Right renal cortex interstitium (tissue), 3 donors: ENCODE results near the gene LCP1. TPM values are rescaled to one million over a fixed set of nuclear protein-coding genes. Genes with fewer than 3 reads are reported as not detected.
A peak's percentile ranks its signal among the peaks of the same experiment; 100 is the strongest.

Source experiments
- DNase-seq, 3 donors: peaks; one replicate each; pipeline ENCODE4 v3.0.0-alpha.2; 2013; ENCODE audit warnings: low read depth in 3 of 3, low spot score in 2 of 3
- polyA plus RNA-seq, 3 donors: library from polyadenylated mRNA; unstranded; fragments of 120-200 nt; gene quantifications; one replicate each; pipeline ENCODE4 v1.2.1, GENCODE V29; 2013; ENCODE audit not compliant: insufficient read length in 3 of 3

LCP1 gene
- polyA plus RNA-seq, 3 donors = 12.2 to 13.1 (median 12.5) TPM

DNA sequence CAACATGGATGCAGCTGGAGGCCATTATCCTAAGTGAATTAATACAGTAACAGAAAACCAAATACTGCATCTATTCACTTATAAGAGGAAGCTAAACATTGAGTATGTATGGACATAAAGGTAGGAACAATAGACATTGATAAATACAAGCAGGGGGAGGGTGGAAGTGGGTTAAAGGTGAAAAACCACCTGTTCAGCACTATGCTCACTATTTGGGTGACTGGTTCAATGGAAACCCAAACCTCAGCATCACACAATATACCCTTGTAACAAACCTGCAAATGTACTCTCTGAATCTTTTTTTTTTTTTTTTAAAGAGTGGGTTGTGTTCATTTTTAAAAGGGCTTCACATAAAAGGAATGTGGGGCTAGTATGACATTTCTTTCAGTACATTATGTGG is 50.3 kb downstream of the LCP1 start:
- no peak for DNase-seq

DNA sequence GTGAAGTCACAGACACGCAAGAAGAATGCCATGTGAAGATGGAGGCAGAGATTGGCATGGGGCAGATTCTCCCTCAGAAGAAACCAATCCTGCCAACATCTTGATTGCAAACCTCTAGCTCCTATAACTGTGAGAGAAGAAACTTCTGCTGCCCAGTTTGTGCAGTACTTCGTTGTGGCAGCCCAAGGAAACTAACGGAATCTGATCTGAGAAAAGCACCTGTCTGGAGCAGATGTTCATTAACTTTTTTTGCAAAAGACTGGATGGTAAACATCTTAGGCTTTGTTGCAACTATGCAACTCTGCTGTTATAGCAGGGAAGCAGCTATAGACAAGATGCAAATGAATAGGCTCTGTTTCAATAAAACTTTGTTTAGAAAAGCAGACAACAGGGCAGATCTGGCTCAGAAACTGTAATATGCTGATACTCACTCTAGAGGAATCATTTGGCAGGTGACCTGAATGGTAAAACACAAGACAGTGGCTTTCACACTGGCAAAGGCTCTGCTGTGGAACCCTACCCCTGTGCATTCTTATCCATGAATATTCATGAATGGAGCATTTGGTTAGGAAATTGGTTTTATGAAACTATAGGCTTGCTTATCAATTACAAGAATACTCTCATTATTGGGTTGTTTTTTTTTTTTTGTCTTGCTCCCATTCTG is 51.9 kb downstream of the LCP1 start:
- DNase-seq = no peak

DNA sequence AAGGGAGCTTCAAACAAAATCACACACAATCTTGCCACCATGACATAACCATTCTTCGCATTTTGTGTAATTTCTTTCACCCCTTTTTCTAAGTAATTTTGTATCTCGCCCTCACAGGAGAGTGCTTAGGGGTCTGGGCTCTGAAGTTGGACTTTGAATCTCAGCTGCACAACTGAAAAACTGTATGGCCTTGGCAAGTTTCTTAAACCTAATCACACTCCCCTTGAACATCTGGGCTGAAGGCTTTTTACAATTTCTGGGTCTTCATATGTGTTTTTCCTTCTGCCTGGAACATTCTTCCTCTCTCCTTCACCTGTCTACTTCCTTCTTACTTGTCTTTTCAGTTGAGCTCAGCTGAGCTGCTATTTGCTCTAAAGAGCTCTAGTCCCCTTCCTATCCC is 52.9 kb downstream of the LCP1 start:
- no peak for DNase-seq

DNA sequence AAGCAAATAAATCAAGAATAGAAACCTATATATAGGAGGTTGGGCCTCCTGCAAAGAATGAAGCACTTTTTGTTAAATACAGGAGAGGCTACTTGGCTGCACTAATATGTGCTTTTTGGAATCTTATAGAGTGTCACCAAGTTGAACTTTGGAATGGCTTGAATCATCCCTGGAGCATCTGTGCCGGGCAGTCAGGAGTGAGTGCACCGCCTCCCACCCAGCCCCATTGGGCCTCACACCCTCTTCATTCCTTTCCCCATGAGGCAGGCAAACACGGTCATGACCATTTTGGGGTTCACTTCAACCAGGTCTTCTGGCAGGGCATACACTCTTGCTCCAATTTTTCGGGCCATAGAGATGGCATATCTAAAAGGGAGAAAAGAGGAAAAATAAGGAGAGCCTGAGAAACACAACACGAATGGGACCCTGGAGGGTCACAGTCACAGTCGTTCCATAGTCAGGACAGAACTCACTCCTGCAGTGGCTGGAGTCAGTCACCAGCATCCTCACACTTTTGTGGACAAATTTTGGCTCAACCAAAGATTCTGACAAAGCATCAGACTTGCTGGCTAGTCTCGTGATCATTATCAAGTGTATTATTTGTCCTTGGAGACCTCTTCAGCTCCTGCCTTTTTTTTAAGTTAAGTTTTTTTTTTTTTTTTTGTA is 54.5 kb downstream of the LCP1 start:
- no peak for DNase-seq

DNA sequence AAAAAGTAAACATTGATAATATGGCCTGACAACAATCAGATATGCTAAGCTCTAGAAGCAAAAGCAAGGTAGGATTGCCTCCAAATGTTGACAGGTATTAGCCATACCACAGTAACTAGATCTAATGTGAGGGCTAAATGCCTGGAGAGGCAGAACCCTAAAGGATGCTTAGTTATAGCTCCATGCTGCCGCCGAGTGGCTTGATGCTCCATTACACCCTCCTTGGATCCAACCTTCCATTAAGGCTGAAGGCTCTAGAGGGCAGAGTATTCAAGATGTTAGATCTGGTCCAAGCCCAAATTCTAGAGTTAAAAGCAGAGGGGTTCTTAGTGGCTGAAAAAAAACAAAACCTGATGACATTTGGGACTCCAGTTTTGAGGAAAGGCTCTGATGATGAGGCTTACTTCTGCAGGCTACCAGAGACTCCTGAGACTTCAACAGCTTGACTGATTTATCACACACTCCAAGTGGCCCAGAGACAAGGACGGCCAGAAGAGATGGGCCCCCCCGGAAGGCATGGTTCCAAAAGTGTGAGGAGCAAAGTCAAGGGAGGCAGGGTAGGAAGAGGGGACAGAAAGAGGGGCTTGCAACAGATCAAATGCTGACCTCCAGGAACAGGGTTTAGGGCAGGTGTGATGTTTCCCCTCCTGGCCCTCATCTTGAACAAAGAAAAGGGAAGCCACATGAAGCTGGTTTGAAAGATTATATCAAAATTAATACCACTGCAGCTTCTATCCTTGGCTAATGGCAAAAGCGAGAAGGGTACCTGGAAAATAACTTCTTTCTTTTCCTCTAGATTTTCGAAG is 55.2 kb downstream of the LCP1 start:
- peak in 1 of 3 donors; percentile 73 for DNase-seq

DNA sequence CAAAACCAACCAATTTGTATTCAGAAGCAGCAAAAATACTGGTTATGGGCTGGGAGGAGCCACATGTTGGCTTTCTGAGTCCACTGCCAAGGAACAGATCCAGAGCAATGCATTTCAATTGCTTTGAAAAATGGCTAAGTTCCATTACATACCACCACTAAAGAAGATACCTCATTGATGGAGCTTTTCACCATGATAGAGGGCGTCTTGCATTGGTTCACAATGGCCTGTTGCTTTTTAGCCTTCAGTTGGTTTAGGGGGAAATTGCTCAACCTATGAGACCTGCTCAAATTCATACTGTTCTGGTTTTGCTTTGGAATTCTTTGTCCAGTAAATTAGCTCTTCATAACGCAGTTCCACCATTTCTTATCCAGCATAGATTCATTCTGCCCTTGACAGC is 55.9 kb downstream of the LCP1 start:
- no peak for DNase-seq

DNA sequence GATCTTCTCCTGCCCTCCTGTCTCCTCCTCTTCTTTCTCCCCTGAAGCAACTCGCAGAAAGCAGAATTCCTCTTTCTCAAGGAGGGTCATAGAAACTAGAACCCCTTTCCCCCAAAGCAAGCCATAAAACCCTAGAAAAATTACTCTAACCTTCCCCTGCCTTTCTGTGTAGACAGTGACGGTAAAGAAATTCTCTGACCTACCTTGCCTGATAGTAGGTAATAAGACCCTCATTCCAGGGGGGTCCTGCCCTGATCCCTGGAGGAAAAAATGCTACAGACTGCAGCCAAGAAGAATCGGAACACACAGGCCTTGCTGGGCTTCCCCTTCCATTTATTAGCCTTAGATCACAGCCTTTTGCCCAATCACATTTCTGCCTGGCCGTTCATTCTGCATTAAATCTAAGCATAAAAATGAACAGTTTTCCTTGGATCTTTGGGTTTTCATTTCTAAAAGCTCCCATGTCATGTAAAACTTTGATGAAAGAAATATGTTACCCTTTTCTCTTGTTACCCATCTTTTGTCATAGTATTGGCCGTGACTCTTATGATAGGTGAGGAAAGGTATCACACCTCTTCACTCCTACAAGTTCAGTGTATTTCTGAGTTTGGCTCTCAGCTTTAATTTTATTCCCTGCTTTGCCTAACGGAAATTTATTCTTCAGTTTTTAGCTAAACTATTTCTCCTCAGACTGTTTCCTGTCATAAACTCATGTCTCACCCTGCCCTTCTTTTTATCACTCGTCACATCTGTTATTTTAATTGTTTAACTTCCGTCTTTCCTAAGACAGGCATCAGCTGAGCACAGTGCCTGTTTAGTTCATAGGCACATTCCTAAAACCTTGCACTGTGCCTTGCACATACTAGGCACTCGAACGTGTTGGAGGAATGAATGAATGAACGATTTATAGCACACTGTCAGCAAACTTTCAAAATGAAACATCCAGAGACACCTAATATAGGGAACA is 56.7 kb downstream of the LCP1 start:
- no peak for DNase-seq

DNA sequence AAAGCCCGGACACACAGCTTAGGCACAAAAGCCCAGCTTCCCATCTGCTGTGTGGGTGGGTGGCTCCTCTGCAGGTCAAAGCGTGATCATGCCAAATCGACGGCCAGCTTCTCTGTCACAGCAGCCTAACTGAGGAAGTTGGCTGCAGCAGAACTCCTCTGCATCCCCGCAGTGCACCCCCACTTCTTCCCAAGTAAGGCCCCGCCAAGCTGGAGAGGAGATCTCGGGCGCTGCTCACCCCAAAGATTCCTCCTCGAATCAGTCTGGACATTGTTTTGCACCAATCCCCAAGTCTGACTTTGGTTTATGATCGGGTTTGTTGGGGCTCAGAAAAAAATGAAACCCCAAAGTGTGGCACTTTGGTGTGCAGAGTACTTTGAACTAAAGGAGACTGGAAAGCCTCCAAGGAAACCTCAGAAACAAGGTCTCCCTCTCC is 57.4 kb downstream of the LCP1 start:
- DNase-seq = no peak

DNA sequence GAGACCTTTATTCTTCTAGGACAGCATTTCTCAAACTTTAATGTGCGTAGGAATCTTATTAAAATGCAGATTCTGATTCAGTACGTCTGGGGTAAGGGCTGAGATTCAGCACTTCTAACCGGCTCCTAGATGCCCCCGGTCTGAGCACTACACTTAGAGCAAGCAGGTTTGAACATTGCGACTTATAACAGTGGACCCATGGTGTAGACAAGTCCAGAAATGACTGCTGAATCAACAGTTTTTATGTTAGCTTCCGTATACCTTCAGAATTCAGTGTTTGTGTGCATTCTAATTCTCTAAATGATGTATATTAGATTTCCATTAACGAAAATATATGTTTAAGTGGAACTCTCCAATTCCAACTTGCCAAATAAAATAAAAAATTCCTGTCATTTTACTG is 59.7 kb downstream of the LCP1 start:
- DNase-seq = no peak

DNA sequence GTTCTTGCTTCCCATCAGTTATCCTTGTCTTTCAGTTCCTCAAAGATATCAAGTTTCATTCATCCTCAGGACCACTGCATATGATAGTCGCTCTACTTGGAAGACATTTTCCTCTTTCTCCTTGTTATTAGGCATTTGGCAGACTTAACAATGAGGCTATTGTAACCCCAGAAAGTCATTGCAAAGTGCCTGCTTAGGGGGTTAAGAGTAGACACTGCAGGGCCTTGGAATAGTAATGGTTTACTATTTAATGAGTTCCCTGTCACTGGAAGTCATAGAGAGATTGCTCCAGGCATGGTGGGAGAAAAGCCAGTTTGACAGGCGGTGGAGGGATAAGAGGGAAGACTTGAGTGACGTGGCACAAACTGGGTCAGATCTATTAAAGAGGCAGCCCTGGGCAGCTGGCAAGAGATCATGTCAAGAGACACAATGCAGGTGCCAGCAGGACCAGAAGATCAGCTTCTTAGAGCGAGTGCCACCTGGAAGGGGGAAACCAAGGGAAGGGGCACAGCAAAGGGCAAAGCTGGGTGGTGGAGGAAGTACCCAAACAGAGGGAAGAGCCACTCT is 60.3 kb downstream of the LCP1 start:
- no peak for DNase-seq

DNA sequence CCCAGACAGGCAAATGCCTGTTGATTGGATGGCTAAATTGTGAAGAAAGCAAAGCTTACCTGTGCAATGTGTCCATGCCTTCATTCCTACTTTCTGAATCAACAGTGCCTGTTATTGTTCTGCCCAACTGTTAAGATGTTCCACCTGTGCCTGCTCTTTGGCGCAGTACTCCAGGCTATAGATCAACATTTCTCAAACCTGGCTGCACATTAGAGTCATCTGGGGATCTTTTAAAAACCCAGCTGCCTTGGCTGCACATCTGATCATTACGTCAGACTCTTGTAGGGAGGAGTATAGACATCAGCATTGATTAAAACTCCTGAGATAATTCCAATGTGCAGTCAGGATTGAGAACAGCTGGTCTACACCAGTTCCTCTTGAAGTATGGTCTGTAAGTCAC is 60.9 kb downstream of the LCP1 start:
- no peak for DNase-seq

DNA sequence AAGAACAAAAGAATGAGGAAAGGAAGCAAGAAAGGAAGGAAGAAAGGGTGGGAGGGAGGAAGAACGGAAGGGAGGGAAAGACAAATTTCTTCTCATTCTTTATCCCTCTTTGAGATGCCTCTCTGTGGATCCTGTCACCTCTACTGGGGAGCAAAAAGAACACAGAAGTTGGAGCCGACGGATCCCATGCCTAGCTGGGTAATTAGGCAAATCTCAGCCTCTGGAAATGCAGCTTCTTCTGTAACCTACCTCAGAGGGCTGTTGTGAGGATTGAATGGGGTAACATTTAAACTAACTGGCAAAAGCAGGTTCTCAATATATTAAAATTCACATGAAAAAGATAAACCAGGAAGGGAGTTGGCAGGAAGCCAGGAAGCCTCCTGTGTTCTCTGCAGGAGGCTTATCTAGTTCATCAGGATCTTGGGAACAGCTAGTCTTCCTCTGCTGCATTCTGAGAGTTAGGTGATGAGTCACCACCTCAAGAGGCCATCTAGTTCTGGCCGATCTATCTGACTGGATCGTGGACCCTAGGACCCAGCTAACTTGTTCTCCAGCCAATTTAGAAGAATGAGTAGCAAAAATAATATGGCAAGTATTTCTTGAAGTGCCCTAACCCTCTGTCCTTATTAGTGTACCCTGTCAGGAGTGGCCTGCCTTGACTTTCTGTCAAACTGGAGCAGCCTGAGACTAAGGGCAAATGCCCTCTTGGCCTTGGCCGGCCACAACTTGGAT is 61.9 kb downstream of the LCP1 start:
- no peak for DNase-seq

DNA sequence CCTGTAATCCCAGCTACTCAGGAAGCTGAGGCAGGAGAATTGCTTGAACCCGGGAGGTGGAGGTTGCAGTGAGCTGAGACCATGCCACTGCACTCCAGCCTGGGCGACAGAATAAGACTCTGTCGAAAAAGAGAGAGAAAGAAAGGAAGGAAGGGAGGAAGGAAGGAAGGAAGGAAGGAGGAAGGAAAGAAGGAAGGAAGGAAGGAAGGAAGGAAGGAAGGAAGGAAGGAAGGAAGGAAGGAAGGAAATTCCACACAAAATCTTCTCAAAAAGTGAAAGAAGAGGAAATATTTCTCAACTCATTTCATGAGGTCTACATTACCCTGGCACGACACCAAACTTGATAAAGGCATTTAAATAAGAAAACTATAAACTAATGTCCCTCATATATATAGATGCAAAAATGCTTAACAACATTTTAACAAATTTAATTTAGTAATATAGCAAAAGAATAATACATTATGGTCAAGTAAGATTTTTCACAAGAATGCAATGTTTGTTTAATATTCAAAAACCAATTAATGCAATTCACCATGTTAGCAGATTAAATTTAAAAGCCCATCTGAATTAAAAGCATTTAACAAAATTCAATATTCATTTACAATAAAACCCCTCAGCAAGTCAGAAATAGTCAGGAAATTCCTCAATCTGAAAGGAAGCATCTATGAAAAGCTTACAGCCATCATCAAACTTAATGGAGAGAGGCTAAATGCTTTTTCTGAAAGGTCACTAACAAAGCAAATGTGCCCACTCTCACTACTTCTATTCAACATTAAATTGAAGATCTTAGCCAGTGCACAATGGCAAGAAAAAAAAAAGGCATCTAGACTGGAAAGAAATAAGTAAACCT is 65.1 kb downstream of the LCP1 start:
- DNase-seq = no peak

DNA sequence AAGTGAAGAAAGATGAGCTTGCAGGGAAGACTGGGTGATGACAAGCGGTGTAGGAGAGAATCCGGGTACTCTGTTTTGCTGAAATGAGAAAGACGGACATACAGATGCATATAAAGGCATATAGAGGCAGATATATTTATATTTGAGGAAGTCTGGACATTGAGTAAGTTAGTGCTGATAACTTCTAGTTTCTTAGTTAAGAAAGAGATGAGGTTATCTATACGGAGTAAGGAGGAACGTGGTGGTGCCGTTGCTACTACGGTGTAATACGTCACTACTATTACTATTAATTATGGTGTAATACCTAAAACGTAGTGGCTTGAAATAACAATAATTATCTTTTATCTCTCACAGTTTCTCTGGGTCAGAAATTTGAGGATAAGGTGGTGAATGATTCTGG is 67.4 kb downstream of the LCP1 start:
- DNase-seq = no peak

DNA sequence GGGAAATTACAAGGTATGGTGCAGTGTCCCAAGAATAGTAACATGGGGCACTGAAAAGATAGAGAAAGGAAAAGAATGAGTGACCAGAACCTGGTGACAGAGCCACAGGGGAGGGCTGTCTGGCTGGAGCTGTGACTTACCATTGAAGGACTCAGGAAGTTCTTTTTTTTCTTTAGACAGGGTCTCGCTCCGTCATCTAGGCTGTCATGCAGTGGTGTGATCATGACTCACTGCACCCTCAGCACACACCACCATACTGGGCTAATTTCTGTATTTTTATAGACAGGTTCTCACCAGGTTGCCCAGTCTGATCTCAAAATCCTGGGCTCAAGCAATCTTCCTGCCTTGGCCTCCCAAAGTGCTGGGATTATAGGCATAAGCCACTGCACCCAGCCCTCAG is 68.4 kb downstream of the LCP1 start:
- no peak for DNase-seq

DNA sequence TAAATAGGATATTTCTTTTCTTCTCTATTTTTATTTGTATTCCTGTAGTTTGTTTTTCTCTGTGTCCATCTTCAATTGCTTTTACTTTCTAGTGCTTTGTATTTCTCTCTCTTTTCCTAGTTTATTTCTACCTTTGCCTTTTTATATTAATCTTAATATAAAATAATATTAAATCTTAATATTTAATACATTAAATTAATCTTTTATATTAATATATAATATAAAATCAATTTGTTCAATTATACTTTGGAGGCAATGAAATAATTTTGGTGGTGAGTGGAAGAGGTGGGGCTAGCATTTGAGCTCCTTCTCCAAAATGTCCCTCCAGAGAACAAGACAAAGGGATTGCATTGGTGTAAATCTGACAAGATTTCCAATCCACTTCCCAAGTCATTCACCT is 70.8 kb downstream of the LCP1 start:
- no peak for DNase-seq

DNA sequence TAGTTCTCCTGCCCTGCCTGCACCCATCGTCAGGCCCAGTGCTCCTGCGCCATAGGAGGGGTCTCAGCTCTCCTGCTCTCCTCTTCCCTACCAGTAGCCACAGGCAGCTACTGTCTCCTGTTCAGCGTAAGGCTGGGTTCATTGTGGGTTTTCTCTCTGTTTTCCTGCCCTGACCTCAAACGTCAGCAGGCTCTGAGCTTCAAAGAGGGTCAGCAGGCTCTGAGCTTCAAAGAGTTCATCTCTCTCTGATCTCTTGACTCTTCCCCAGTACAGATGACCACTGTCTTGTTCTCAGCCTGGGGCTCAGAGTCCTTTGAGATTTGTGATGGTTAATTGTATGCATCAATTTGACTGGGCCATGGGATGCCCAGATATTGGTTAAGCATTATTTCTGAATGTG is 72.5 kb downstream of the LCP1 start:
- no peak for DNase-seq

DNA sequence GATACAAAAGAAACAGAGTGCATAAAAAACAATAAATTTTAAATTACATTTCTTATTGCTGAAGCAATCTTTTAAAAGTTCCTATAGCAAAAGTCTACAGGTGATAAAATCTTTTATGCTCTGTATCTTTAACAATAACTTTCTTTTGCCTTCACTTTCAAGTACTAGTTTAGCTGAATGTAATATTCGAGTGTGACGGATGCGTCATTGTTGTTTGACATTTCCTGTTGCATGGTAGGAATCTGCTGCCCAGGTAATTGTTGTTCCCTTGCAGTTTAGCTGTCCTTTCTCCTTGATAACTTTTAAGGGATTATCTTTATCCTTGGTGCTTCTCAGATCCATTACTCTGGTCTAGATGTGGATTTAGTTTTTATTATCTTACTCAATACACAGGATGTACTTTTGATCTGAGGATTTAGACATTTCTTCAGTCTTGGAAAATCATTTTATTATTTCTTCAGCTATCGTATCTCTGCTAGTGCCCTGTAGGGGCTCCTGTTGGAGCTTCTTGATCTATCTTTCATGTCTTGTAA is 75.1 kb downstream of the LCP1 start:
- no peak for DNase-seq

DNA sequence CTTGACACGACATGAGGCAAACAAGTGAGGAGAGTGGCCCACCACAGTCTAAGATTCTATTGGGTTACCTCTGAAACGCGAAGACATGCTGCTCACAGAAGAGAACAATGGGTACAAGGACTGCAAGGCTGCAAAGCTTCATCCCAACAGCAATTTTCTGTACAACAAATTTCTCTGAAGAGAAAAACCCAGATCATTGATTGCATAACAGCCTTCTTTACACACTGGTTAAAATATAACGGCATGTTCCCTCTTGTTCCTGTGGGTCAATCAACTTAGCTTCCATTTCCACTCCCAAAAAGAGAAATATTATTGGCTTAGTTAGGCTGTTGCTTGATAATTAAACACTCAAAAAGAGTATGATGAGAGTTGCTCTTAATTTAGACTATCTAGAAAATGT is 77.1 kb downstream of the LCP1 start, which contains the start of gene CPB2:
Gene CPB2 (minus strand): TSS at position 166 of the 400 bp plus-strand sequence. CDS start 24 bp downstream, at position 142.
- DNase-seq = no peak
